Common myeloid progenitor, CD34-positive (primary cell): ENCODE data around the gene SCRT2.

ENCODE experiments used
- CTCF ChIA-PET: fragments of 350-600 bp; sonication (Branson Sonifier 250); formaldehyde crosslinking; loops from one replicate; lab custom pipeline; 2021; ENCODE audit warnings: antibody characterized with exemption; lab: Charles Lee
- POLR2A ChIA-PET: fragments of 350-600 bp; sonication (Branson Sonifier 250); formaldehyde crosslinking; loops from one replicate; lab custom pipeline; 2021; ENCODE audit warnings: antibody characterized with exemption; lab: Charles Lee
- DNase-seq, 3 donors: peaks; one replicate each; pipeline versions ENCODE4 v3.0.0 to v3.0.0-alpha.2; 2013
- H3K27ac ChIP-seq, 2 experiments: 1 replicate in 1 of 2; 2 replicates in 1 of 2; pipeline ENCODE4 v1.7.0; 2013; ENCODE audit warnings: inconsistent platforms in 2 of 2, low read length in 2 of 2, mild to moderate bottlenecking in 2 of 2, low read depth in 1 of 2, moderate library complexity in 1 of 2; ENCODE audit not compliant: severe bottlenecking in 2 of 2, insufficient read depth in 1 of 2, poor library complexity in 1 of 2
- H3K27me3 ChIP-seq, 5 experiments: replicated peaks in 2 of 5; 1 replicate in 3 of 5; 2 replicates in 2 of 5; pipeline versions ENCODE4 v1.6.1 to v1.7.0; 2013; ENCODE audit warnings: low read length in 4 of 5, mild to moderate bottlenecking in 2 of 5, moderate library complexity in 2 of 5, inconsistent platforms in 1 of 5; ENCODE audit not compliant: insufficient read depth in 5 of 5, control insufficient read depth in 4 of 5
- H3K36me3 ChIP-seq, 4 experiments: 1 replicate in 2 of 4; 2 replicates in 2 of 4; pipeline versions ENCODE4 v1.6.1 to v1.7.0; 2013; ENCODE audit warnings: low read length in 3 of 4, control low read depth in 1 of 4, mild to moderate bottlenecking in 1 of 4; ENCODE audit not compliant: control insufficient read depth in 4 of 4, insufficient read depth in 4 of 4
- H3K4me1 ChIP-seq, 4 experiments: 1 replicate in 3 of 4; 2 replicates in 1 of 4; pipeline versions ENCODE4 v1.6.1 to v1.7.1; 2013; ENCODE audit warnings: low read length in 3 of 4, mild to moderate bottlenecking in 3 of 4, control low read depth in 1 of 4, inconsistent platforms in 1 of 4, moderate library complexity in 1 of 4; ENCODE audit not compliant: control insufficient read depth in 4 of 4, insufficient read depth in 4 of 4; ENCODE audit errors: control extremely low read depth in 1 of 4
- H3K4me3 ChIP-seq, 7 experiments: 1 replicate in 4 of 7; 2 replicates in 3 of 7; pipeline versions ENCODE4 v1.5.1 to v1.7.0; 2013; ENCODE audit warnings: mild to moderate bottlenecking in 7 of 7, low read length in 6 of 7, moderate library complexity in 6 of 7, inconsistent platforms in 2 of 7, low read depth in 2 of 7, control low read depth in 1 of 7; ENCODE audit not compliant: insufficient read depth in 4 of 7, control insufficient read depth in 1 of 7; ENCODE audit errors: extremely low read depth in 1 of 7
- H3K9me3 ChIP-seq, 5 experiments: 1 replicate in 4 of 5; 2 replicates in 1 of 5; pipeline versions ENCODE4 v1.6.1 to v1.7.1; 2013; ENCODE audit warnings: low read length in 4 of 5, mild to moderate bottlenecking in 2 of 5, inconsistent platforms in 1 of 5, low read depth in 1 of 5, moderate library complexity in 1 of 5; ENCODE audit not compliant: control insufficient read depth in 4 of 5, insufficient read depth in 2 of 5; ENCODE audit errors: control extremely low read depth in 1 of 5
- WGBS: methylation state at CpG from one replicate; pipeline ENCODE4 v1.1.5; 2013; ENCODE audit not compliant: insufficient coverage; 5-methylcytosine and 5-hydroxymethylcytosine counted together

SCRT2 gene

DNA sequence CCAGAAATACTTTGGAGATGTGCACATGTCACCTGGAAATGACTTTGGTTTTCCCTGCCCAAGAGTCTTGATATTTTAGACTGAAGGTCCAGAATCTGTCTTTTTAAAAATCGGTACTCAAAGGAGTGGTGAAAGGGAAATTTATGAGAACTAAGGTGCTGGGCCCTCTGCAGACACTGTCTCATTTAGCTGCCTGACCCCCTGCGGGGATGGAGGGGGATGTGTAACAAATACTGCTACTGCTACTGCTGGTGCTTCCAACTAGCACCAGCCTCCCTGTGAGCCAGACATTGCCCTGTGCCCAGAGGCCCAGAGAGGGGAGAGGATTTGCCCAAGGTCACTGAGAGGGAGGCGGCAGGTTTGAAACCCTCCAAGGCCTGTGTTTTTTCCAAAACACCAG, 7.0 kb downstream of the SCRT2 start:
- WGBS, result 93% methylated on average over 2 of the region's 3 CpGs
- DNase-seq, result no peak
- Histone ChIP-seq H3K27ac (no peak overlapping the region), H3K36me3 (no peaks in the 10 kb centered on the region), H3K27me3 (peaks cover 0 to 49% (median 14%) of the 10 kb centered on the region in 5 experiments), H3K4me1 (peaks cover 0 to 26% (median 21%) of the 10 kb centered on the region in 4 experiments), H3K4me3 (no peak overlapping the region), H3K9me3 (no peaks in the 10 kb centered on the region)
- CTCF ChIA-PET, result interaction anchor here (0.9 to 10.7 kb wide), 11 partner anchors 8 to 106 kb away, joined by 3 to 146 read pairs (median 4); partner anchors contain the start of gene SRXN1
- POLR2A ChIA-PET, result no interaction called here

DNA sequence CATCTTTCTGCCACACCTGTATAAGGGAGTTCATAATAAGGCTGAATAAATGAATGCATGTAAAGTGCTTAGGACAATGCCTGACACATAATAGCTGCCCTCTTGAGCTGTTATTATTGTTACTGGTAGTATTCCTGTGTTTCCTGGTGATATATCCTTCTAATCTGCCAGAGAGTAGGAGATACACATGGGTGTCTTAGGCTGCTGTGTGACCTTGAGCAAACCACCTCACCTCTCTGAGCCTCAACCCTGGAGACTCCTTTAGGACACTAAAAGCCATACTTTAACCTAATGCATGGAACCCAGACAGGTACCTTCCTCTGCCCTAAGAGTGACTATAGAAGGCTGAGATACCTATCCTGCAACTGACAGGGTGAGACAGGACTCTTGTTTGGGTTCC, 7.6 kb downstream of the SCRT2 start:
- ChIA-PET POLR2A (no interaction called here), CTCF (interaction anchor here (0.9 to 10.7 kb wide), 12 partner anchors 11 to 159 kb away, joined by 3 to 146 read pairs (median 5); partner anchors contain the start of gene SRXN1)
- DNase-seq, result no peak
- no peak overlapping the region for H3K27ac ChIP-seq
- no peaks in the 10 kb centered on the region for H3K36me3 ChIP-seq
- no peak overlapping the region for H3K4me3 ChIP-seq
- H3K27me3 ChIP-seq, result peaks cover 0 to 49% (median 14%) of the 10 kb centered on the region in 5 experiments
- peaks cover 0 to 31% (median 25%) of the 10 kb centered on the region in 4 experiments for H3K4me1 ChIP-seq
- no peaks in the 10 kb centered on the region for H3K9me3 ChIP-seq

DNA sequence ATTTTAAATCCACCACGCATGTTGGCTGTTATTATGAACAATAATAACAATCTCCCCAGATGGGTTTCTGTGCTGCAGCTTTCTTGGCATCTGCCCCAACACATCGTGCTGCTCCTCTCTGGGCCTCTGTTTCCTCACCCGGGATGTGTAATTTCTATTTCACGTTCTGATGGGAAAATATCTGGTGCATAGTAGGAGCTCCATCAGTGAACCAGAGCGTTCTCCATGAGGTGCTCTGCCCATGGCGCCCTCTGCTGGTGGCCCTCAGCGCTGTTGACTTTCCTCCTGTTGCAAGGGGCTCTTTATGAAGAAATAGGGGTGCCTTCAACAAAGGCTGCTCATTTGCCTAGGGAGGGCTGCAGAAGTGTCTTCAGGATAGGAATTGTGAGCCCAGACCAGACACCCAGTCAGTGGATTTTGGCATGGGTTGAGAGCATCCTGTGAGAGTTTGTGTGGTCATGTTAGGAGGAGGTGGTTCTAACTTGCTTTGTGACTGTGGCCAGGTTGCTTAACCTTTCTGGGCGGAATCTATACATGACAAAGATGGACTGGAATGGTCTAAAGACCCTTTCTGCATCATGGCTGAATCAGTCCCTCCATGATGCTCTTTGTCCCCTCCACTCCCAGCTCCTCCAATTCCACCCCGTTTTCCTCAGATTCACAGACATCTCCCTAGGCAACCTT, 8.1 kb downstream of the SCRT2 start:
- peak; percentile 55 to 72 (median 64) for DNase-seq
- peaks cover 0 to 49% (median 14%) of the 10 kb centered on the region in 5 experiments for H3K27me3 ChIP-seq
- no peak overlapping the region for H3K4me3 ChIP-seq
- H3K4me1 ChIP-seq, result peaks cover 0 to 31% (median 26%) of the 10 kb centered on the region in 4 experiments
- no peaks in the 10 kb centered on the region for H3K9me3 ChIP-seq
- WGBS, result 38% methylated on average over 4 of the region's 9 CpGs
- no peak overlapping the region for H3K27ac ChIP-seq
- ChIA-PET CTCF (interaction anchor here (0.7 to 10.7 kb wide), 19 partner anchors 12 to 1141 kb away, joined by 3 to 146 read pairs (median 4); partner anchors contain the start of genes CSNK2A1 and SRXN1), POLR2A (no interaction called here)
- H3K36me3 ChIP-seq, result no peaks in the 10 kb centered on the region

- H3K27me3 ChIP-seq, result peaks cover 0 to 47% (median 18%) of the 10 kb centered on the region in 5 experiments
- DNase-seq, result no peak
- H3K4me1 ChIP-seq, result peaks cover 0 to 32% (median 28%) of the 10 kb centered on the region in 4 experiments
- ChIA-PET POLR2A (no interaction called here), CTCF (interaction anchor here (0.7 to 10.7 kb wide), 22 partner anchors 8 to 1142 kb away, joined by 3 to 146 read pairs (median 4); partner anchors contain the start of genes CSNK2A1, SCRT2 and SRXN1)
- WGBS, result 88% methylated on average over 3 of the region's 4 CpGs
- no peak overlapping the region for H3K27ac ChIP-seq
- H3K9me3 ChIP-seq, result no peaks in the 10 kb centered on the region
- no peaks in the 10 kb centered on the region for H3K36me3 ChIP-seq
- H3K4me3 ChIP-seq, result no peak overlapping the region
Observed at GRCh38 chr20:666877-667276, 8.7 kb downstream of the SCRT2 start.

- ChIA-PET CTCF (interaction anchor here (0.8 to 10.7 kb wide), 7 partner anchors 9 to 103 kb away, joined by 3 to 146 read pairs (median 13); partner anchors contain the start of genes SCRT2 and SRXN1), POLR2A (no interaction called here)
- H3K27me3 ChIP-seq, result peaks cover 0 to 43% (median 18%) of the 10 kb centered on the region in 5 experiments
- WGBS, result 92% methylated on average over 2 of the region's 6 CpGs
- H3K4me3 ChIP-seq, result no peak overlapping the region
- no peak overlapping the region for H3K27ac ChIP-seq
- H3K9me3 ChIP-seq, result no peaks in the 10 kb centered on the region
- H3K36me3 ChIP-seq, result no peaks in the 10 kb centered on the region
- no peak for DNase-seq
- H3K4me1 ChIP-seq, result peaks cover 5 to 36% (median 34%) of the 10 kb centered on the region in 4 experiments
Observed at GRCh38 chr20:665276-665675, 10.3 kb downstream of the SCRT2 start.

GRCh38 chr20:664576-664975, 11.0 kb downstream of the SCRT2 start:
- H3K27me3 ChIP-seq, result peaks cover 0 to 43% (median 18%) of the 10 kb centered on the region in 5 experiments

More at GRCh38 chr20:664576-664975, 11.0 kb downstream of the SCRT2 start:
- Histone ChIP-seq H3K4me1 (peaks cover 5 to 44% (median 39%) of the 10 kb centered on the region in 4 experiments), H3K9me3 (no peaks in the 10 kb centered on the region), H3K4me3 (peak overlapping the region in 1 of 7 experiments; percentile 13), H3K27ac (no peak overlapping the region), H3K36me3 (no peaks in the 10 kb centered on the region)
- POLR2A ChIA-PET, result no interaction called here
- DNase-seq, result no peak
- WGBS, result 36% methylated on average over 13 of the region's 13 CpGs
- CTCF ChIA-PET, result interaction anchor here (0.8 to 10.7 kb wide), 10 partner anchors 10 to 102 kb away, joined by 3 to 146 read pairs (median 6); partner anchors contain the start of genes SCRT2 and SRXN1
